MM.1S (cell line): Measurements from ENCODE around the gene NINL.

Experiments used
- EZH2 ChIP-seq: fragments of 300-600 bp; sonication (generic); optimal IDR thresholded peaks from 2 replicates; pipeline ENCODE3; 2017; ENCODE audit warnings: low read depth, mild to moderate bottlenecking, antibody characterized with exemption, low read length, mixed read lengths
- EZH2phosphoT487 ChIP-seq: fragments of 300-600 bp; sonication (generic); IDR thresholded peaks from 2 replicates; pipeline ENCODE4 v1.6.1; 2018; ENCODE audit warnings: antibody characterized with exemption, low read length
- TF ChIP-seq, protein P1 (sequence below): fragments of 300-600 bp; sonication (generic); IDR thresholded peaks from 2 replicates; pipeline ENCODE4 v1.5.1; 2016; ENCODE audit warnings: antibody characterized with exemption, low read length, mixed read lengths

DNA sequence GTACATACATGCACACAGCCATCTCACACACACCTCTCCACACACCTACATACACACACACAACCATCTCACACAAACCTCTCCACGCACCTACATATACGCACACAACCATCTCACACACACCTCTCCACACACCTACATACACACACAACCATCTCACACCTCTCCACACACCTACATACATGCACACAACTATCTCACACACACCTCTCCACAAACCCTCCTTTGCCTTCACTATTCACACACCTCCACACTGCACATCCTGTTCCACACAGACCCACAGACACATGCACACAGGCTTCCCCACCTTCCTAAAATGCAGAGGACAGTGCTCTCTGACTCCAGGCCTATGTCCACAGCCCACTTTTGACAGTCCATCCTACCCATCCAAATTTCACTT lies 16.3 kb upstream of the NINL start:
- TF ChIP-seq, protein P1, sequence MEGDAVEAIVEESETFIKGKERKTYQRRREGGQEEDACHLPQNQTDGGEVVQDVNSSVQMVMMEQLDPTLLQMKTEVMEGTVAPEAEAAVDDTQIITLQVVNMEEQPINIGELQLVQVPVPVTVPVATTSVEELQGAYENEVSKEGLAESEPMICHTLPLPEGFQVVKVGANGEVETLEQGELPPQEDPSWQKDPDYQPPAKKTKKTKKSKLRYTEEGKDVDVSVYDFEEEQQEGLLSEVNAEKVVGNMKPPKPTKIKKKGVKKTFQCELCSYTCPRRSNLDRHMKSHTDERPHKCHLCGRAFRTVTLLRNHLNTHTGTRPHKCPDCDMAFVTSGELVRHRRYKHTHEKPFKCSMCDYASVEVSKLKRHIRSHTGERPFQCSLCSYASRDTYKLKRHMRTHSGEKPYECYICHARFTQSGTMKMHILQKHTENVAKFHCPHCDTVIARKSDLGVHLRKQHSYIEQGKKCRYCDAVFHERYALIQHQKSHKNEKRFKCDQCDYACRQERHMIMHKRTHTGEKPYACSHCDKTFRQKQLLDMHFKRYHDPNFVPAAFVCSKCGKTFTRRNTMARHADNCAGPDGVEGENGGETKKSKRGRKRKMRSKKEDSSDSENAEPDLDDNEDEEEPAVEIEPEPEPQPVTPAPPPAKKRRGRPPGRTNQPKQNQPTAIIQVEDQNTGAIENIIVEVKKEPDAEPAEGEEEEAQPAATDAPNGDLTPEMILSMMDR = no peak
- no peak for TF ChIP-seq EZH2phosphoT487
- TF ChIP-seq EZH2 = no peak
